Pancreas (tissue), 10 donors: ENCODE measurements around the gene RABAC1. TPM values are rescaled to one million over a fixed set of nuclear protein-coding genes. Genes with fewer than 3 reads are reported as not detected.

Source experiments
- ATAC-seq, 4 donors: fragments of 200-7000 bp; cut with Tn5 transposase; one replicate each; pipeline versions ENCODE4 v1.8.0 to v1.9.1; 2020; ENCODE audit warnings: mild to moderate bottlenecking in 4 of 4, moderate library complexity in 4 of 4
- DNase-seq, 6 donors: peaks; one replicate each; pipeline ENCODE4 v3.0.0-alpha.2; 2020
- FAIRE-seq: peaks from 2 replicates; lab custom pipeline; 2012; peaks lifted over from hg19 to GRCh38; lab: Jason Lieb, UNC
- H3K27ac ChIP-seq, 4 donors: fragments of 200-600 bp; sonication (generic); 1 replicate in 3 of 4; 2 replicates in 1 of 4; pipeline versions ENCODE4 v1.5.0 to v1.8.0; 2020
- H3K27me3 ChIP-seq, 4 donors: fragments of 200-600 bp; one replicate each; pipeline ENCODE4 v1.8.0; 2021
- H3K36me3 ChIP-seq, 3 donors: fragments of 200-600 bp; sonication (generic) in 1 of 3; one replicate each; pipeline versions ENCODE4 v1.5.0 to v1.8.0; 2020 to 2021
- H3K4me1 ChIP-seq, 3 donors: fragments of 200-600 bp; one replicate each; pipeline ENCODE4 v1.8.0; 2021
- H3K4me3 ChIP-seq, 4 donors: fragments of 200-600 bp; sonication (generic) in 2 of 4; one replicate each; pipeline versions ENCODE4 v1.5.0 to v1.8.0; 2020 to 2021
- H3K9me3 ChIP-seq, 4 donors: fragments of 200-600 bp; one replicate each; pipeline ENCODE4 v1.8.0; 2021
- WGBS, 2 donors: extraction: QIAGEN DNeasy Blood & Tissue Kit; methylation state at CpG; one replicate each; pipeline ENCODE4 v1.1.7; 2013; 5-methylcytosine and 5-hydroxymethylcytosine counted together
- intact Hi-C, 3 donors: fragments of 100-400 bp; cut with DNase I; formaldehyde crosslinking; loops; one replicate each; pipeline versions ENCODE4 v1.11.1 to v1.14.2; 2022
- polyA plus RNA-seq, 2 donors: library from polyadenylated mRNA; stranded (reverse); fragments of 200-250 nt; gene quantifications; one replicate each; pipeline ENCODE4 v1.2.3, GENCODE V29; 2013
- total RNA-seq, 6 donors: library from RNA; stranded (reverse); fragmentation: NEBNext Ultra II Directional in 4 of 6; extraction: Animal tissue kit (Norgen Biotek cat#: 25700) in 4 of 6; gene quantifications; one replicate each; pipeline versions ENCODE4 v1.2.1 to v1.2.4, GENCODE V29; 2021 to 2023
- TF ChIP-seq, protein P1 (sequence below), 4 donors: fragments of 200-600 bp; sonication (generic) in 3 of 4; IDR thresholded peaks; one replicate each; pipeline versions ENCODE4 v1.5.0 to v1.8.0; 2021; ENCODE audit warnings: antibody characterized with exemption in 4 of 4
- donor health status: healthy with polysubstance abuse.
- donor health status: DM: no; HTN: no; CAD: no; lungs with moderate emphysema.
- donor health status: DM: no; HTN: no; CAD: no.
- donor health status: control.
- donor health status: control.
- donor health status: Bipolar disorder and iron deficiency.
- donor health status: DM: yes; HTN: yes; CAD: no.
- donor health status: DM: no; HTN: no; CAD: no.
- donor health status: DM: no; HTN: no; CAD: no.
- donor health status: DM: yes; HTN: yes; CAD: no.

The RABAC1 gene
- total and polyA plus RNA-seq, 8 donors: 49.8 to 134 (median 74.0) TPM

DNA sequence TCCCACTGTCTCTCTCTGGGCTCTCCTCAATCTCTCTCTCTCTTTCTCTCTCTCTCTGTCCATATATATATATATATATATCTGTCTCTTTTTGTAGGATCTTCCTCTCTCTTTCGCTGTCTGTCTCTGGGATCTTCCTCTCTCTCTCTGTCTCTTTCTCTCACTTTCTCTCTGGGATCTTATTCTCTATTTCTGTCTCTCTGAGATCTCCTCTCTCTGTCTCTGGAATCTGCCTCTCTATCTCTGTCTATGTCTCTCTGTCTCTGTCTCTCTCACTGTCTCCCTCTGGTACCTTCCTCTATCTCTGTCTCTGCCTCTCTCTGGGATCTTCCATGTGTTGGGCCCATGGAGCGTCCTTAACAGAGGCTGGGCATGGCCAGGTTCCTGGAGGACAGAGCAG, 31.5 kb upstream of the RABAC1 start:
- Histone ChIP-seq H3K36me3 (no peaks in the 10 kb centered on the region), H3K27ac (no peak overlapping the region), H3K27me3 (peaks cover 0 to 7% (median 1%) of the 10 kb centered on the region in 4 donors), H3K9me3 (no peaks in the 10 kb centered on the region), H3K4me1 (no peaks in the 10 kb centered on the region), H3K4me3 (no peak overlapping the region)
- TF ChIP-seq, protein P1, sequence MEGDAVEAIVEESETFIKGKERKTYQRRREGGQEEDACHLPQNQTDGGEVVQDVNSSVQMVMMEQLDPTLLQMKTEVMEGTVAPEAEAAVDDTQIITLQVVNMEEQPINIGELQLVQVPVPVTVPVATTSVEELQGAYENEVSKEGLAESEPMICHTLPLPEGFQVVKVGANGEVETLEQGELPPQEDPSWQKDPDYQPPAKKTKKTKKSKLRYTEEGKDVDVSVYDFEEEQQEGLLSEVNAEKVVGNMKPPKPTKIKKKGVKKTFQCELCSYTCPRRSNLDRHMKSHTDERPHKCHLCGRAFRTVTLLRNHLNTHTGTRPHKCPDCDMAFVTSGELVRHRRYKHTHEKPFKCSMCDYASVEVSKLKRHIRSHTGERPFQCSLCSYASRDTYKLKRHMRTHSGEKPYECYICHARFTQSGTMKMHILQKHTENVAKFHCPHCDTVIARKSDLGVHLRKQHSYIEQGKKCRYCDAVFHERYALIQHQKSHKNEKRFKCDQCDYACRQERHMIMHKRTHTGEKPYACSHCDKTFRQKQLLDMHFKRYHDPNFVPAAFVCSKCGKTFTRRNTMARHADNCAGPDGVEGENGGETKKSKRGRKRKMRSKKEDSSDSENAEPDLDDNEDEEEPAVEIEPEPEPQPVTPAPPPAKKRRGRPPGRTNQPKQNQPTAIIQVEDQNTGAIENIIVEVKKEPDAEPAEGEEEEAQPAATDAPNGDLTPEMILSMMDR (IDR thresholded peaks at IDR 0.05): no peak
- FAIRE-seq (no peak), DNase-seq (no peak), ATAC-seq (no peak)
- intact Hi-C loops: no loop called here
- 48 to 62% methylated on average over 2 of the region's 2 CpGs for WGBS, 2 donors

DNA sequence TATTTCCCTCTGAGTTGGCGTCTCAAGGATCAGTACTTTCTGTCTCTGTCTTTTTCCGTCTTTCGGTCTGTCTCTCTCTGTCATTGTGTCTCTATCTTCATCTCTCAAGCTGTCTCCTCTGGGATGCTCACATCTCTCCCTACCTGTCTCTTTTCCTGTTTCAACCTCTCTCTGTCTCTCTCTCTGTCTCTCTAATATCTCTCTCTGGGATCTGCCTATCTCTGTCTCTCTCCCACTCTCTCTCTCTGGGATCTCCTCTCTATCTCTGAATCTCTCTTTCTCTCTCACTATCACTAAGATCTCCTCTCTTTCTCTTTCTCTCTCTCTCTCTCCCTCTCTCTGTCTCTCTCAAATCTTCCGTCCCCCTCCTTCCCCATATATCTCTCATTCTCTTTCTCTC, 30.9 kb upstream of the RABAC1 start:
- DNase-seq: no peak
- H3K27ac ChIP-seq: no peak overlapping the region
- 65 to 81% methylated on average over 4 of the region's 4 CpGs for WGBS, 2 donors
- TF ChIP-seq, protein P1 (IDR thresholded peaks at IDR 0.05): no peak
- ATAC-seq: no peak
- no peaks in the 10 kb centered on the region for H3K4me1 ChIP-seq
- H3K27me3 ChIP-seq: peaks cover 0 to 5% (median 1%) of the 10 kb centered on the region in 4 donors
- intact Hi-C loops: no loop called here
- H3K36me3 ChIP-seq: no peaks in the 10 kb centered on the region
- FAIRE-seq: no peak
- no peaks in the 10 kb centered on the region for H3K9me3 ChIP-seq
- no peak overlapping the region for H3K4me3 ChIP-seq

DNA sequence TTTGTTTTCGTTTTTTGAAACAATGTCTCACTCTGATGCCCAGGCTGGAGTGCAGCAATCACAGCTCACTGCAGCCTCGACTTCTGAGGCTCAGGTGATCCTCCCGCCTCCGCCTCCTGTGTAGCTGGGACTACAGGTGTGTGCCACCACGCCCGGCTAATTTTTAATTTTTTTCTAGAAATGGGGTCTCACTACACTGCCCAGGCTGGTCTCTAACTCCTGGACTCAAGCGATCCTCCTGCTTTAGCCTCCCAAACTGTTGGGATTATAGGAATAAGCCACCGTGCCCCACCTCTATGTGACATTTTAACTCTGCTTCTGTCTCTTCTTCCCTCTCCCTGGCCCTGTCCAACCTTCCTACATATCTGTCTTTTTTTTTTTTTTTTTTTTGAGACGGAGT, 29.8 kb upstream of the RABAC1 start:
- Histone ChIP-seq H3K36me3 (no peaks in the 10 kb centered on the region), H3K27ac (no peak overlapping the region), H3K4me1 (no peaks in the 10 kb centered on the region), H3K9me3 (no peaks in the 10 kb centered on the region), H3K4me3 (no peak overlapping the region), H3K27me3 (peaks cover 0 to 2% (median 0%) of the 10 kb centered on the region in 4 donors)
- FAIRE-seq (no peak), DNase-seq (no peak), ATAC-seq (no peak)
- TF ChIP-seq, protein P1 (IDR thresholded peaks at IDR 0.05): no peak
- intact Hi-C loops: no loop called here
- whole genome bisulfite sequencing, 2 donors: 70 to 78% methylated on average over 9 of the region's 9 CpGs

- H3K4me1 ChIP-seq: no peaks in the 10 kb centered on the region
- DNase-seq: no peak
- no peak overlapping the region for H3K4me3 ChIP-seq
- TF ChIP-seq, protein P1 (IDR thresholded peaks at IDR 0.05): no peak
- ATAC-seq: no peak
- no peak overlapping the region for H3K27ac ChIP-seq
- H3K9me3 ChIP-seq: no peaks in the 10 kb centered on the region
- no peaks in the 10 kb centered on the region for H3K36me3 ChIP-seq
- FAIRE-seq: no peak
- 60 to 76% methylated on average over 10 of the region's 10 CpGs for WGBS, 2 donors
- intact Hi-C loops: no loop called here
- H3K27me3 ChIP-seq: peaks cover 0 to 1% (median 0%) of the 10 kb centered on the region in 4 donors
Observed at GRCh38 chr19:41987141-41987860, 28.2 kb upstream of the RABAC1 start.

DNA sequence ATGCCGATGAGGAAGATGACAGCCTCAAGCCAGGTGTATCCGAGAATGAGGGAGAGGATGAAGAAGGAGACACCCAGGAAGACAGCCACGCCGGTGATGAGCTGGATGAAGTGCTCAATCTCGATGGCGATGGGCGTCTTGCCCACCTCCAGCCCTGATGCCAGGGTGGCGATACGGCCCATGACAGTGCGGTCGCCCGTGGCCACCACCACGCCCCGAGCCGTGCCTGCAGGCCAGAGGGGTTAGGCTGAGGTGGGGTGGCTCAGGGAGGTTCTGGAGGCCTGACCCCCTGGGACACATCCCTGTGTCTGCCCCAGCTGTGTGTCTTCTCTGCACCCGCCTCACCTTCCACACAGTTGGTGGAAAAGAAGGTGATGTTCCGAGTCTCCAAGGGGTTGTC, 25.8 kb upstream of the RABAC1 start:
- ATAC-seq (no peak), FAIRE-seq (no peak), DNase-seq (no peak)
- Histone ChIP-seq H3K27ac (no peak overlapping the region), H3K36me3 (no peaks in the 10 kb centered on the region), H3K4me3 (no peak overlapping the region), H3K9me3 (no peaks in the 10 kb centered on the region), H3K27me3 (no peaks in the 10 kb centered on the region), H3K4me1 (no peaks in the 10 kb centered on the region)
- intact Hi-C loops: no loop called here
- TF ChIP-seq, protein P1 (IDR thresholded peaks at IDR 0.05): no peak
- WGBS, 2 donors: 76 to 82% methylated on average over 17 of the region's 17 CpGs
